WTC11 (cell line): ENCODE results near the gene SEMA6D. TPM values are rescaled to one million over a fixed set of nuclear protein-coding genes. Genes with fewer than 3 reads are reported as not detected.

Experiments
- ATAC-seq: fragments of 200-7000 bp; cut with Tn5 transposase; 2 replicates; pipeline ENCODE4 v1.10.0; 2021; ENCODE audit warnings: mild to moderate bottlenecking, moderate library complexity
- CTCF ChIA-PET: fragments of 300-600 bp; sonication (Branson Sonifier 250); formaldehyde crosslinking; loops from one replicate; lab custom pipeline; 2021; ENCODE audit warnings: antibody characterized with exemption; lab: Charles Lee
- POLR2A ChIA-PET: fragments of 350-600 bp; sonication (Branson Sonifier 250); formaldehyde crosslinking; loops from one replicate; lab custom pipeline; 2021; ENCODE audit warnings: antibody characterized with exemption; lab: Charles Lee
- DNase-seq: peaks from one replicate; pipeline ENCODE4 v3.0.0; 2021; ENCODE audit warnings: low spot score
- H3K27ac Mint-ChIP-seq: 2 replicates; pipeline ENCODE4 v1.8.0; 2021; ENCODE audit warnings: mixed read lengths
- H3K27me3 Mint-ChIP-seq: 2 replicates; pipeline ENCODE4 v1.8.0; 2021; ENCODE audit warnings: low read depth, mild to moderate bottlenecking, moderate library complexity, mixed read lengths
- H3K36me3 Mint-ChIP-seq: 2 replicates; pipeline ENCODE4 v1.8.0; 2021; ENCODE audit warnings: mixed read lengths
- H3K4me1 Mint-ChIP-seq: 2 replicates; pipeline ENCODE4 v1.8.0; 2022; ENCODE audit warnings: mixed read lengths
- H3K4me3 Mint-ChIP-seq: 2 replicates; pipeline ENCODE4 v1.8.0; 2021; ENCODE audit warnings: mild to moderate bottlenecking, moderate library complexity, mixed read lengths
- H3K9me3 Mint-ChIP-seq: 2 replicates; pipeline ENCODE4 v1.8.0; 2021; ENCODE audit warnings: mixed read lengths
- ATF1 ChIP-seq: sonication (generic); formaldehyde crosslinking; IDR thresholded peaks from 2 replicates; pipeline ENCODE4 v1.8.1; 2023; ENCODE audit warnings: mild to moderate bottlenecking, moderate library complexity, missing genetic modification reagents
- ATF2 ChIP-seq: sonication (generic); formaldehyde crosslinking; IDR thresholded peaks from 2 replicates; pipeline ENCODE4 v1.8.1; 2022; ENCODE audit warnings: low read depth, missing genetic modification reagents, borderline replicate concordance
- ATF3 ChIP-seq: sonication (generic); formaldehyde crosslinking; conservative IDR thresholded peaks from 2 replicates; pipeline ENCODE4 v1.8.1; 2022; ENCODE audit warnings: mild to moderate bottlenecking, missing genetic modification reagents
- CBFB ChIP-seq: sonication (generic); formaldehyde crosslinking; IDR thresholded peaks from 2 replicates; pipeline ENCODE4 v1.8.1; 2022; ENCODE audit warnings: mild to moderate bottlenecking, low read depth, missing genetic modification reagents
- ERG ChIP-seq: fragments of 250-450 bp; sonication (Bioruptor Pico); IDR thresholded peaks from 2 replicates; pipeline ENCODE4 v1.8.0; 2021; ENCODE audit warnings: mild to moderate bottlenecking
- ETV6 ChIP-seq: sonication (generic); formaldehyde crosslinking; IDR thresholded peaks from 2 replicates; pipeline ENCODE4 v1.8.1; 2022; ENCODE audit warnings: mild to moderate bottlenecking, missing genetic modification reagents
- FOXP1 ChIP-seq: sonication (generic); formaldehyde crosslinking; IDR thresholded peaks from 2 replicates; pipeline ENCODE4 v1.8.0; 2022; ENCODE audit warnings: missing genetic modification reagents, mild to moderate bottlenecking, moderate library complexity, borderline replicate concordance
- FOXP4 ChIP-seq: sonication (generic); formaldehyde crosslinking; IDR thresholded peaks from 2 replicates; pipeline ENCODE4 v1.8.0; 2022; ENCODE audit warnings: mild to moderate bottlenecking, missing genetic modification reagents
- GABPB1 ChIP-seq: sonication (generic); formaldehyde crosslinking; IDR thresholded peaks from 2 replicates; pipeline ENCODE4 v1.8.1; 2023; ENCODE audit warnings: mild to moderate bottlenecking, missing genetic modification reagents
- HMGA2 ChIP-seq: fragments of 250-450 bp; sonication (Bioruptor Pico); IDR thresholded peaks from 2 replicates; pipeline ENCODE4 v1.4.0; 2021; ENCODE audit warnings: mild to moderate bottlenecking, moderate library complexity
- KAT7 ChIP-seq: sonication (generic); formaldehyde crosslinking; IDR thresholded peaks from 2 replicates; pipeline ENCODE4 v1.8.1; 2023; ENCODE audit warnings: missing genetic modification reagents, mild to moderate bottlenecking, borderline replicate concordance
- NFYB ChIP-seq: sonication (generic); formaldehyde crosslinking; conservative IDR thresholded peaks from 2 replicates; pipeline ENCODE4 v1.8.0; 2022; ENCODE audit warnings: low read depth, missing genetic modification reagents
- PREB ChIP-seq: sonication (generic); formaldehyde crosslinking; IDR thresholded peaks from 2 replicates; pipeline ENCODE4 v1.8.1; 2022; ENCODE audit warnings: mild to moderate bottlenecking, missing genetic modification reagents, moderate library complexity, borderline replicate concordance
- PRRX2 ChIP-seq: fragments of 250-450 bp; sonication (Bioruptor Pico); IDR thresholded peaks from 2 replicates; pipeline ENCODE4 v1.8.0; 2021; ENCODE audit warnings: mild to moderate bottlenecking
- SOX15 ChIP-seq: fragments of 250-450 bp; sonication (Bioruptor Pico); IDR thresholded peaks from 2 replicates; pipeline ENCODE4 v1.9.0; 2021; ENCODE audit warnings: mild to moderate bottlenecking
- SP1 ChIP-seq: sonication (generic); formaldehyde crosslinking; conservative IDR thresholded peaks from 2 replicates; pipeline ENCODE4 v1.8.1; 2022; ENCODE audit warnings: missing genetic modification reagents
- ZNF121 ChIP-seq: sonication (generic); formaldehyde crosslinking; IDR thresholded peaks from 2 replicates; pipeline ENCODE4 v1.8.0; 2023; ENCODE audit warnings: missing genetic modification reagents
- ZNF263 ChIP-seq: sonication (generic); formaldehyde crosslinking; IDR thresholded peaks from 2 replicates; pipeline ENCODE4 v1.8.1; 2022; ENCODE audit warnings: low read depth, mild to moderate bottlenecking, moderate library complexity, missing genetic modification reagents
- total RNA-seq: library from RNA; stranded (reverse); gene quantifications from 3 replicates; pipeline ENCODE4 v1.2.3, GENCODE V29; 2021
- TF ChIP-seq, protein P1 (sequence below): fragments of 250-450 bp; sonication (Bioruptor Pico); IDR thresholded peaks from 2 replicates; pipeline ENCODE4 v1.9.0; 2021; ENCODE audit warnings: moderate library complexity, mild to moderate bottlenecking, inconsistent platforms, borderline replicate concordance

The SEMA6D gene
- total RNA-seq, 1 experiment from 2014 or later, result 2.6 TPM

GRCh38 chr15:47746516-47746915 is 29.2 kb downstream of the SEMA6D start (continued):
- TF ChIP-seq ERG (no peak), ZNF121 (CRISPR knock-in tag) (no peak), SP1 (no peak), ETV6 (CRISPR knock-in tag) (no peak), PRRX2 (CRISPR knock-in tag) (no peak), GABPB1 (CRISPR knock-in tag) (no peak)
- TF ChIP-seq, protein P1, sequence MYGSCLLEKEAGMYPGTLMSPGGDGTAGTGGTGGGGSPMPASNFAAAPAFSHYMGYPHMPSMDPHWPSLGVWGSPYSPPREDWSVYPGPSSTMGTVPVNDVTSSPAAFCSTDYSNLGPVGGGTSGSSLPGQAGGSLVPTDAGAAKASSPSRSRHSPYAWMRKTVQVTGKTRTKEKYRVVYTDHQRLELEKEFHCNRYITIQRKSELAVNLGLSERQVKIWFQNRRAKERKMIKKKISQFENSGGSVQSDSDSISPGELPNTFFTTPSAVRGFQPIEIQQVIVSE (CRISPR knock-in tag), result no peak

GRCh38 chr15:47750030-47750739 is 32.9 kb downstream of the SEMA6D start:
- Mint-ChIP-seq H3K4me1 (0 out of 2 replicates have a peak, but pooled peaks cover 2% of the 10 kb centered on the region), H3K27me3 (peaks cover 14% of the 10 kb centered on the region), H3K4me3 (no peak overlapping the region), H3K36me3 (peaks cover 27% of the 10 kb centered on the region), H3K27ac (no peak overlapping the region), H3K9me3 (peaks cover 33% of the 10 kb centered on the region)
- ATAC-seq (no peak), DNase-seq (no peak)
- POLR2A ChIA-PET, result no interaction called here
- no peak for TF ChIP-seq CBFB (CRISPR knock-in tag)
- no peak for TF ChIP-seq ATF3
- TF ChIP-seq ERG, result no peak
- no peak for TF ChIP-seq HMGA2
- TF ChIP-seq SOX15 (CRISPR knock-in tag), result no peak
- TF ChIP-seq PREB (CRISPR knock-in tag), result no peak
- TF ChIP-seq NFYB (CRISPR knock-in tag), result no peak
- TF ChIP-seq ZNF263 (CRISPR knock-in tag), result no peak
- no peak for TF ChIP-seq ATF2 (CRISPR knock-in tag)
- no peak for TF ChIP-seq FOXP1
- no peak for TF ChIP-seq PRRX2 (CRISPR knock-in tag)
- CTCF ChIA-PET, result no interaction called here

GRCh38 chr15:47750740-47751262 is 33.5 kb downstream of the SEMA6D start:
- Mint-ChIP-seq H3K9me3 (peaks cover 37% of the 10 kb centered on the region), H3K4me3 (no peak overlapping the region)

More at GRCh38 chr15:47750740-47751262, 33.5 kb downstream of the SEMA6D start:
- POLR2A ChIA-PET, result no interaction called here
- CTCF ChIA-PET, result no interaction called here
- DNase-seq (no peak), ATAC-seq (no peak)
- Mint-ChIP-seq H3K27ac (no peak overlapping the region), H3K27me3 (peaks cover 9% of the 10 kb centered on the region), H3K4me1 (0 out of 2 replicates have a peak, but pooled peaks cover 2% of the 10 kb centered on the region), H3K36me3 (peaks cover 30% of the 10 kb centered on the region)
- TF ChIP-seq KAT7 (CRISPR knock-in tag) (no peak), ATF1 (CRISPR knock-in tag) (no peak), FOXP4 (no peak)
